GM19467 (cell line): Measurements from ENCODE around the gene RCAN1.

Experiments used
- ATAC-seq: cut with Tn5 transposase; IDR thresholded peaks from one replicate; pipeline ENCODE4 v1.9.1; 2021; ENCODE audit warnings: mild to moderate bottlenecking, moderate library complexity; ENCODE audit not compliant: unreplicated experiment

The RCAN1 gene

DNA sequence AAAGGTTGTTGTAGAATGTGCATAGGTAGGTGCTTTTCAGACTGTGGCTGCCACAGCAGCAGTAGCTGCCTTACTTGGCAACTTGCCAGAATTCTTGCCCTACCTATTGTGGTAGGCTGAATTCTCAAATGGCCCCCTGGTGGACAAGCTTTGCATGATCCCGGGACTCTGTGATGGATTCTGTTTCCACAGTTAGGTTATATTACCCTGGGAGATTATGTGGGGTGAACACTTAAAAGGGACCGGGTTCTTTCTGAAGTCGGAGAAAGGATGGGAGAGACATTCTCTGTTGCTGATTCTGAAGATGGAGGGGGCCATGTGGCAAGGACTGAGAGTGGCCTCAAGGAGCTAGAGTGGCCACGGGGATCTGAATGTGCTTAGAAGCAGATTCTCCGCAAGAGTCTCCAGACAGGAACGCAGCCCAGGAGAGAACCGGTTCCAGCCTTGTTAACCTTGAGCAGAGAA lies 70.8 kb downstream of the RCAN1 start:
- ATAC-seq, result no peak

DNA sequence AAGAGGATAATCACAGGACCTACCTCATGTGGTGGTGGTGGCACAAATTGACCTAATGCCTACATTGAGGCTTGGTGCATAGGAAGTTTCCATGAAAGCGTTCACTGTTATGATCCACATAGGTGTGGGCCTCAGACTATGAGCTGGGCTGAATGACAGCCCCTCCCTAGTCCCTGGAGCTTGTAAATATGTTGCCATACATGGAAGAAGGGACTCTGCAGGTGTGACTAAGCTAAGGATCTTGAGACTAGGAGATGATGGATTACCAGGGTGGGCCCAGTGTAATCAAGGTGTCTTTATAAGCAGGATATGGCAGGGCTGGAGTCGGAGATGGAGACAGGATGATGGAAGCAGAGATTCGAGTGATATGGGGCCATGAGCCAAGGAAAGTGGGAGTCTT lies 71.9 kb downstream of the RCAN1 start:
- ATAC-seq, result no peak

DNA sequence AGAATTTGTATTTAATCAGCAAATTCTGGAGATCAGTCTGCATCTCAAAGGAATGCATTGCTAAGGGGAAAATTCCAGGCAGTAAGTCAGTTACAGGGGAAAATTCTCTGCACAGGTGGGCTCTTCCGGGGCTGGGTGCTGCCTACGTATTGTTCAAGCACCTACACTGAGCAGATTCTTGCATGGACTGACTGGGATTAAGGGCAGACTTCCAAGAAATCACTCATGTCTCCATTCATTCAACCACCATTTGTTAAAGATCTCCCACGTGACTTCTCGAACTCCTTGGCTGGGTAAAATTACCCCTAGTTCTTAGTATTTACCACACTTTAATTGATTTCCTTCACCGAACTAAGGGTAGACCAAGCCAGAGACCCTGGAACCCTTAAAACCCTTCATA lies 74.7 kb downstream of the RCAN1 start:
- no peak for ATAC-seq

DNA sequence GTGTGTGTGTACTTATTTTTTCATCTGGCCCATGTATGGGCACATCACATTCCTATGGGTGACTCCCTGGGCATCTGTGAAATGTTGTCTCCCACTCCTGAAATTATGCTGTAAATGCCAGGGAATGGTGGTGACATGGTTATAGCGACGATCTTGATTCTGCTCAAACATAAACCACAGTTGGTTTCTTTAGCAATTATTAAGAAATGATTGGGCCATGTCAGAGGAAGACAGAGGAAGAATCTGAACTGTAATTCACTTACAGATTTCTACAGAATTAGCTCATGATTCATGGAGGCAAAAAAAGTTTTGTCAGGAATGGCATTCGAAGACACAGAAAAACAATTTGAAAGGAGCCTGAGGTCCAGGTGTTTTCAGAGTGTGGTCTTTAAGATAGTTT lies 77.1 kb downstream of the RCAN1 start:
- ATAC-seq, result no peak

DNA sequence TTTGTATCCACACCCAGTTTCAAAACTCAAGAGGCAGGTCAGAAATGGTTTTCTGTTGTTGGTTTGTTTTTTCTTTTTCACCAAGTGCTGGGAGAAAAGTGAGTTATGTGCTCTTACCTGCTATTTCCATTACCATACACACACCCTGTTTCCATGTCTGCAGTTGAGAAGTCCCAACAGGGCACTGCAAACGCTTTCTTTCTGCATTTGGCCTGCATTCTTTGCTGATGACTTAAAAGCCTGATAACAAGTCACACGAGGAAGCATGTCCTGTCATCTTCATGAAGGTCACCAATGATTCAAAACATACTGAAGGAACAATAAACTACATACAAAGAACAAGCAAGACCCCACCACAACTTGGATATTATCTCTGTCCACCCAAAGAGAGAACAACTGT lies 78.1 kb downstream of the RCAN1 start:
- ATAC-seq, result no peak

DNA sequence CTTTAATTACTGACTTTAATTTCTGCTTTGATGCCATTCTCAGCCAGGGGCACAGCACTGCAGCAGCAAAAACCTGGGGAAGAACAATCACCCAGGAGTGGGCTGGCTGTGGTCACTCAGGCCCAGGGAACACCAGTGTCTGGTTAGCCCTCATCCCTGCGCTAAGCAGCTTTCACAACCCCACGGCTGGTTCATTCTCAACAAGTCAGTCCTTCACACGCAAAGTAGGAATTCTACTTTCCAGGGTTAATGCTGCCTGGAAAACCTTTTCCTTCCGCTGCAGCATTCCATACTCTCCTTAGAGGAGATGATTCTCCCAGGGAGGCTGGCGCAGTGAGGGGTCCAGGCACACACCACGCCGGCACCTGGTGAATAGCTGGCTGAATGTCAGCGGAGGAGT lies 78.6 kb downstream of the RCAN1 start:
- no peak for ATAC-seq

DNA sequence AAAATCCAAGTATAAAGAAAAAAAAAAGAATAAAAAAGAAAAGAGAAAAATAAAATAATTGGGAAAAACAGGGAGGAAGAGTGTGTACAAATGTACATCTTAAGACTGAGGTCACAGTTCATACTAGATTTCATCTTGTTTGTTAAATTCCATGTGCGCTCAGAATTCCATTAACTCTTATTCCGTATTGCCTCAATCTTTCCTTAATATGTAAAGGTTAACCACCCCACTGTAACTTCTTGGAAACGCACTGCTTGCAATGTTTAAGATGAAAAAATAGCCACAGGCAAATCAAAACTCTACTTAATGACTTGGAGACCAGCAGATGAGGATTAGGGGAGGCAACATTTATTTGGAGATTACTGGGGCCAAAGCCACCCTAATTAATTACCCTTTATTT lies 79.0 kb downstream of the RCAN1 start:
- ATAC-seq, result no peak

DNA sequence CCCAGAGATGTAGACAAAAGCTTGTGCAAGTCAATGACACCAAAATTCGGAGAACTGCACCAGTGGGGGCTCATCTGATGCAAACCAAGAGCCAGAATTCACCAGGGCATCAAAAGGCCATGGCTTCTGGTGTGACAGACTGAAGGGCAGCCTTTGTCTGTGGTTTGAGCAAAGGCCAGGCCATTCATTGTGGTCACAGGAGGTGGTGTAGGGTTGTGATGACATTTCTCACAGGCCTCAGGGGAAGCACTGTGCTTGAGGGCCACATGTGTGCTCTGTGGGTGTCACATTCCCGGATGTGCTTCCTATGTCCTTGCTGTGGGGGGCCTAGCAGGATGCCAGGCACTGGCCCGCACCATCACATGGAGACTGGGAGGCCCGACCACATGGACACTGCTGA lies 80.4 kb downstream of the RCAN1 start:
- ATAC-seq, result no peak

DNA sequence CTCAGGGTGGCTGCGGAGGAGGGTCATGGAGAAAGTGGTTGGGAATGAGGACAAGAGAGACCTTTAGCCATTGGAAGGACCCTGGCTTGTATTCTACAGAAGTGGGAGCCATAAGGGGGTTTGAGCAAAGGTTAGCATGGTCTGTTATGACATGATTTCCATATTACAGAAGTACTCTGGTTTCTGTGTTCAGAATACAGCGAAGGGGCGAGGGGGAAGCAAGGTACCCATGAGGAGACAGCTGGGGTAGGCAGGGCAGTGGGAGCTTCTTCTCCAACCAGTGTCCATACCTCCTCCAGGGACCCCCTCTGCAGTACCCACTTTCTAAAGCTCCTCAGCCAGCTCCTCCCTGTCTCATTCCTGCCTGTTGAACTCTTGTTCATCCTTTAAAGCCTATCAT lies 81.0 kb downstream of the RCAN1 start:
- no peak for ATAC-seq

DNA sequence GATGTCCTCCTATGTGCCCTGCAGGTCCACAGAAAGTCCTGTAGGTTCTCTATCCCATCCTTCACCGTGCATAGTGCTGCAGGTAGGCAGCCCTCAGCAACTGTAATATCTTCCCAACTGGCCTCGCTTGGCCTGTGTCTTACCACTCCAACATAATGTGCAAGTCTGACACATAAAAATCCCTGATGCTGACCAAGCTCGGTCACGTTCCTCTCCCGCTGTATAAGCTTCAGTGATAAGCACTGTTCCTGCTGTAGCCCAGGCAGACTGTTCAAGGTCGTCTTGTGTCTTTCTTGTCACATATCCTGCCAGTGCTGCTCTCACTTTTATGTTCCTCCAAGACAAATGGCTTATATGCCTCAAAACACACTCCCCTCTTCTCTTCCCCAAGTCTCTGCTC lies 83.5 kb downstream of the RCAN1 start:
- no peak for ATAC-seq

DNA sequence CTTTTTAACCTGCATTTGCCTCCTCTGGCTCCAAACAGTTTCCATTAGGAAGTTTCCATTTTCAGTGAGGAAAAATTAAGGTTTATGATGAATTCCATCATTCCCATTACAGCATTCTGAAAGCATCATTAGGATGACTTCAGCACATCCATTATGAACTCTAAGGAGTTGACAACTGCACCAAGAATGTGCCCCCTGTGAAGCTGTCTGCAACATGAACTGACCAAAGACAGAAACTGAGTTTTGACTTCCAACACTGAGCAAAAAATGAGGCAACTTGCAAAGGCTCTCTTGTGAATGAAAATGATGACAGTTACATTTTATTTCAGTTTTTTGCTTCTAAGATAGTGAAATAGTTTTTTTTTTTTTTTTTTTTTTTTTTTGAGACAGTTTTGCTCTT lies 84.7 kb downstream of the RCAN1 start:
- no peak for ATAC-seq

DNA sequence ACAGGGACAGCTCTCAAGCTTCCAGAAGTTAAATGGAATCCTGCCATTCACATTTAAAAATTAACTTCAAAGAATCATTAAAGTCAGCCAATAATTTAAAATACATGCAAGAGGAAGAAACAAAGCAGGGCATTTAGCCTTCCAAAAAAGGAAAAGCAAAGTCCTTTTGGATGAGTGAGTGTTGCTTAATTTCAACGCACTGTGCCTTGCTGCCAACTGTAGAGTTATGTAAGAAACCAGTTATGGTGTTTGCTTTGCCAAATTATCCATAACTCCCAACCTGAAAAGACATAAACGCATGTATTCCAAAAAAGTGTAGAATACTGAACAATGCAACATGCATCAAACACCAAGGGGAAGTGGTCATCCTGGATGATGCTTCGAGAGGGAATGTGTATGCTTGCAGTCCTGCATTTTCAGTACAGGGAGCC lies 86.8 kb downstream of the RCAN1 start:
- ATAC-seq, result no peak

DNA sequence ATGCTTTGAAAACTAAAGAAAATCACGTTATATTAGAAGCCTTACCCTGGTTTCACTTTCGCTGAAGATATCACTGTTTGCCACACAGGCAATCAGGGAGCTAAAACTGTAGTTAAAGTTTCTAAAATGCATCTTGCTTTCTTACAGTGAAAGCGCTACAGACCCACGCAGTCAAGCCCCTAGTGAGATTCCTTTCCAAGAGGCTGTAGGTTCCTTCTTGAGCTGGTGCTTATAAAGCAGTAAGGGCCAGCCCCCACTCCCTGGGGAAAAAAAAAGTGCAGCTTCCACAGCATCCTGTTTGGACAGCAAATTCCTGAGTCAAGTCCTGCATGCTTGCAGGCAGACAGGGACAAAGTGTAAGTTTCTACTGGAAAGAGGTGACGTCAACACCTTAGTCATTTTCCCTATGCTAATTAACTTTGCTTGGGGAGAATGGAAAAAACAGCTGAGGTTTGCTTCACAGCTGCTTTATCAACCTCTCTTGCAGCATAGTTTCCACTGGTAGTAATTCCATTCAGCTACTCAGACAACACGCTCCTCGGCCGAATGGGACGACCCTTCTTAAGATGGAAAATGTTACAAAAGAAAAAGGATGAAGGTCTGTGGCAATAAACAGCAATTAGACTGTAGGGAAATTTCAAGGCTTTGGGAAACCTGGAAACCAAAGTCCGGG lies 88.2 kb downstream of the RCAN1 start:
- no peak for ATAC-seq

DNA sequence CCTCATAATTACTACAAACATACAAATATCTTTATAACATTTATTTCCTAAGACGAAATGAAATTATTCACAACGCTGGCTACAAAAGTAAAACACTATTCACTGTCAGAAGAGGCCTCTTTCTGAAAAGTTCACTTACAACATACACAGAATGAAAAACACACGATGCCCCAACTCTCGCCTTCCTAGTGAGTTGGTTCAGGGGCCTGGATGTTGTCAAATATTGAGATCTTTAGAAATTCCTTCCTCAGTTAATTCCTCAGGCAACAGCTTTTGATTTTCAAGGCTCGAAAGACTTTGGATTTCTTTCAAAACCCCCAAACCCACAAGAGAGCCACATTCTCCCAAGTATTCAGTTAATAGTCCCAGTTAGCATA lies 88.7 kb downstream of the RCAN1 start:
- no peak for ATAC-seq

DNA sequence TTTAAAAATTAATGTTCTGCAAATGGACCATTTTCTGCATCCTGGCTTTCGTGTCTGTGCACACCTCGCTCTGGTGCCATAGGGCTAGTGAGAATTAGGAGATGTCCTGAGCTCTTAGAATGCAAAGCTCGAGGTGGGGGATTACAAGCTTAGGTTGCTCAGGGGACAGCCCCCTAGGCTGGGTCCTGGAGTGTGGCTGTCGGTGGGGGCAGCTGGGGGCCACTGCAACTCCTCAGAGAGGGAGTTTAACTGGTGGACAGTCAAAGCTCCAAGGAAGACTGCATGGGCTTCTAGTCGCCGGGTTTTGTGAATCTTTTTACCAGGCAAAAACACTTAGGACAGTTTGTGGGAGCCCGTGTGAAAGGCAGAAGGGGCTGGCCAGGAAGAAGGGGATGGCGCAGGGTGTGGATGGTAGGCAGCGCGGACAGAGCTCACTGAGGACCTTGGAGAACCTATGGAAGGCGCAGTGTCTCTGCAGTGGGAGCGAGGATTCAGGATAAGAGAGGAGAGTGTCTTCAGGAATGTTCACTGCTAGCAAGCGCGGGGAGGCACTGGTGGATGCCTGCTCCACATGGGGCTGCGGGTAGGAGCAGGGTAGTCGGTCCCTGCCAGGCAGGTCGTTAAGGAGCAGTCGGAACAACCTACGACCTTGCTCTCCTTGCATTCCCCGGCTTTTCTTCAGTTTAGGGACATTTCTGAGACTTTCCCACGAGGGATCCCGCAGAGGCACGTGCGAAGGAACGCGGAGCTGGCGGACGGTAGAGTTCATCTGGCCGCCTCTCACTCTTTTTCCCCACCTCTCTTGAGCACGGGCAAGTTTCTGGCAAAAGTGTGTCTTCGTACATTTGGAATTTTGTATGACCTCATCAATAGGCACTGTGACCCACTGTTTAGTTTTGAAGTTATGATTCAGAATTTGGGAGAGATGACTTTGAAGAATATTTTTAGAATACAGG lies 90.0 kb downstream of the RCAN1 start:
- ATAC-seq, result no peak

DNA sequence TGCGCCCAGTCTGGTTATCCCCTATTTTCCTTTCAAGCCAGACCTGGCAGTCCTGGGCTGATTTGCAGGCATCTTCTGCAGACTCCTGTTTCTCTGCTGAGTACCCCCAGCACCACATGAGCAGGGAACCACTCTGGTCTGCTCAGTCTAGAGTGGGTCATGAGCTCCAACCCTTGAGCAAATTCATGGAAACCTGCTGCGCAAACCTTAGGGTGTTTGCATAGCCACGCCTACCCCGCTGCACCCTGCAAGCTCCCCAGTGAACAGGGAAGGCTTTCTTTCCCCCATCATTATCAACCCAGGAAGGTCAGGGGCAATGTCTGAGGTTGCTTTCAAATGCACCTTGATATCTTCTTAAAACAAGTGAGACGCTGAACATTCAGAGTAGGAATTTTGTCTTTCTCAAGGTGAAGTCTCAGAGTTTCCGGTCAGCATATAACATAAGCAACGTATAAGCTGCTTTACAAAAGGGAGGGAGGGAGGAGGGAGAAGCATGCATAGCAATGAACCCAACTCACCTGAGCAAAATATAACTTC lies 91.8 kb downstream of the RCAN1 start:
- no peak for ATAC-seq

DNA sequence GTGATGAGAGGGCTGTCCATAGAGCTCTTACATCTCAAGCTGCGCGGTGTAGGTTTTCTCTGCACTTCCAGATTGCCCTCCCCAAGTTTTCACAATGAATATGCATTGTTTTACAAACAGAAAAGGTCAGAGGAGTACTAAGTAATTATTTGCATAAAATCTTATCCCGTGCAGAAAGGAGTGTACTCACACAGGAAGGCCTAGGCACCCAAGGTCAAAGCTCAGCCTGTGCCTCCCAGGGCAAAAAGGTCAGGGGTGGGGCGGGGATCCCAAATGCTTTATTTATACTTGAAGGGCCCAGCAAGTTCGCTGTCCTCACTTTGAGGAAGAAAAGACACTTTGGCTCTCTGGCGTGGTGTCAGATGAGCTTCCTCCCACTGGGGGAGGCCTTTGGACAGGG lies 92.6 kb downstream of the RCAN1 start:
- no peak for ATAC-seq

DNA sequence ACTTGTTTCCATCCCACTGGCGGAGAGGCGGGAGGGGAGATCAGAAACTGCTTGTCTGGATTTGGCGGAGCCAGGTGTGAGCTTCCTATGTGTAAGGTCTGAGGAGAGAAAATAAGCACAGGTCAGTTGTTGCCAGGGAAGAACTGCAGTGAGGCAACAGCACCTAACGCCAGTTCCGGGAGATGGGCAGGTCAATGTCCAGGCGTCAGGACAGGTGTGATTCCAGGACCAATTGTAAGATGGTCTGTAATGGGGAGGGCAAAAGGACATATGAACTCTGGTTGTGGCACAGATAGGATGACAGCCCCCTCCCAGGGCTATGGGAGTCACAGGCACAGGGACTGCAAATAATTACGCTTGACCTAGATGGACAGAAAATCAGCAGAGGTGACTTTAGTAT lies 93.4 kb downstream of the RCAN1 start:
- ATAC-seq, result no peak

DNA sequence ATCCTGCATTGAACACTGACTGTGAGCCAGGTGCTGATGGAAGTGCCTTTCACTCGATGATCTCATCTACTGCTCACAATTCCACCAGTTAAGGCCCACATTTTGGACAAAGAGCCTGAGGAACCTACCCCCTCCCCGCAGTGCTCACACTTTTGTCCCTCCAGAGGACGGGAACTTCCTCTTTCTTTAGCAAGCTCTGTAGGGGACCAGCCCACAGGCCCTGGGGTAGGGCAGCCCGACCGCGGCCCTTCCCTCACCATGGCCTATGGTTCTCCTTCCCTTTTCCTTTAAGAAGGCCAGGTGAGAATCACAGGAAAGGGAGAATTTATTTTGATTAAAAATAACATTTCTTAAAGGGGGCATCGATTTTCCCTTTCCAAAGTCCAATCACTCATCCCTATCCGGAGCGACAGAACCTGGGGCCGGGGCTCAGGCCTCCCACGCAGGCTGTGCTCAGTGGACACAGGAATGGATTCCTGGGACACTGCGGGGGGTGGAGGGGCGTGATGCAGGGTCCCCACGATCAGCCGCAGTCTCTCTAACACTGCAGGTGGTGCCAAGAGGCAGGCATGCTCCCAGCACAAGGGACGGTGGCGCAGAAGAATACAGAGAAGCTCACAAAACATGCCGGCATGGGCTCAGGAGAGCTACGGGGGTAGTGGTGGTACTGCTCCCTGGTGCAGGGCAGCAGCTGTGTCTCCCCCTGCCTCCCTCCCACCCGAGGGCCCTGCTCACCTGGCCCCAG lies 94.0 kb downstream of the RCAN1 start:
- ATAC-seq, result no peak

DNA sequence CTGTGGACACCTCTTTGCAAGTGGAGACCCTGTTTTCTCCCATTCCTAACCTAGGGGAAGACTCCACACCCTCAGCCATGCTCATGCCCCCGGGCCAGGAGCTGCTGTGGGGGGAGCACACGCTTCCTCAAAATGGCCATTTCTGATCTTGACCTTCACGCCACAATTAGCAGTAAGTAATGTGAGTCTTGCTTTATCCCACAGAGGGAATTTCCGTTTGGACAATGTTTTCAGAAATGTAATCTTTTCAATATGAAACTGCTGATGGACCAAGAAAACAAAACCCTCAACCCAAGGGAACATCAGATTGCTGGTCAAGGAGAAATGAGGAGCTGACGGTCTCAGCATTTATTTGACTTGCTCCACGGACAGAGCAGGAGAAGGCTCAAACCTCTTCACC lies 94.6 kb downstream of the RCAN1 start:
- ATAC-seq, result no peak

DNA sequence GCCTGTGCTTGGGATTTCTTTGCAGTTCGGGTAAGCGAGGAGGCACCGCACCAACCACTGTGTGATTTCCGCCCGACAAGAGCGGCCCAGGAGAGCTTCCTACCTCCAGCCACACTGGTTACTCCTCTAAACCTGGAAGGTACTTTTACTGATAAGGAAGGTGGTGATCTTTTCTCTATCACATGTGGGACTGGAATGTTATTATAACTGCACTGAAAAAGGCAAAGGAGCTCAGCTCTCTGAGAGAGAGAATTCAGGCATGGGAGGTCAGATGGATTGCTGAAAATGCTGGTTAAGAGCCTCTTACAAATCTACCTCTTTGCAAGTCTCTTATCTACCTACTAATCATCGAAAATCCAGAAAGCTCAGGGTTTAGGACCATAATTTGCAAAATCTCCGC lies 95.2 kb downstream of the RCAN1 start:
- ATAC-seq, result no peak
